Activated CD8-positive, alpha-beta T cell treated with anti-CD3 and anti-CD28 coated beads for 36 hours (primary cell): Measurements from ENCODE around the gene APOA1. TPM values are rescaled to one million over a fixed set of nuclear protein-coding genes. Genes with fewer than 3 reads are reported as not detected.

Source experiments
- ATAC-seq: fragments of 200-7000 bp; cut with Tn5 transposase; one replicate; pipeline ENCODE4 v1.10.0; 2021; ENCODE audit warnings: mild to moderate bottlenecking, moderate library complexity
- CTCF ChIA-PET: fragments of 350-600 bp; sonication (Branson Sonifier 250); formaldehyde crosslinking; loops from one replicate; lab custom pipeline; 2021; ENCODE audit warnings: antibody characterized with exemption; lab: Charles Lee
- POLR2A ChIA-PET: fragments of 350-600 bp; sonication (Branson Sonifier 250); formaldehyde crosslinking; loops from one replicate; lab custom pipeline; 2021; ENCODE audit warnings: antibody characterized with exemption; lab: Charles Lee
- DNase-seq: peaks from one replicate; pipeline ENCODE4 v3.0.0-alpha.2; 2020
- H3K27ac Mint-ChIP-seq: one replicate; pipeline ENCODE4 v1.8.0; 2021; ENCODE audit warnings: mild to moderate bottlenecking, mixed read lengths
- H3K27me3 Mint-ChIP-seq: one replicate; pipeline ENCODE4 v1.8.0; 2021; ENCODE audit warnings: mixed read lengths
- H3K36me3 Mint-ChIP-seq: one replicate; pipeline ENCODE4 v1.8.0; 2021; ENCODE audit warnings: low read depth, mixed read lengths
- H3K4me1 Mint-ChIP-seq: one replicate; pipeline ENCODE4 v1.8.0; 2021; ENCODE audit warnings: low read depth, mixed read lengths
- H3K4me3 Mint-ChIP-seq: one replicate; pipeline ENCODE4 v1.8.0; 2021; ENCODE audit warnings: mild to moderate bottlenecking, moderate library complexity, mixed read lengths
- H3K9me3 Mint-ChIP-seq: one replicate; pipeline ENCODE4 v1.8.0; 2021; ENCODE audit warnings: mixed read lengths
- CTCF ChIP-seq: fragments of 200-600 bp; IDR thresholded peaks from one replicate; pipeline ENCODE4 v1.8.0; 2022; ENCODE audit warnings: antibody characterized with exemption, mild to moderate bottlenecking
- intact Hi-C: fragments of 100-400 bp; cut with micrococcal nuclease; formaldehyde crosslinking; loops from one replicate; pipeline ENCODE4 v1.10.0; 2022
- total RNA-seq, 2 experiments: library from RNA; stranded (reverse); gene quantifications; one replicate each; pipeline ENCODE4 v1.2.3, GENCODE V29; 2021

The APOA1 gene
- total RNA-seq, 2 experiments from 2014 or later, result not detected

- no peak for ATAC-seq
- TF ChIP-seq CTCF, result no peak
- no peaks in the 10 kb centered on the region for H3K9me3 Mint-ChIP-seq
- CTCF ChIA-PET, result interaction anchor here (0.7 to 10.0 kb wide), 13 partner anchors 10 to 440 kb away, joined by 3 to 167 read pairs (median 6); partner anchors contain the start of gene APOA1
- peaks cover 49% of the 10 kb centered on the region for H3K4me1 Mint-ChIP-seq
- no peak for DNase-seq
- no peaks in the 10 kb centered on the region for H3K27me3 Mint-ChIP-seq
- H3K27ac Mint-ChIP-seq, result peak overlapping the region; percentile 64
- H3K4me3 Mint-ChIP-seq, result peak overlapping the region; percentile 83
- POLR2A ChIA-PET, result interaction anchor here (0.8 to 4.5 kb wide), 5 partner anchors 10 to 357 kb away, joined by 3 to 44 read pairs (median 7); partner anchors contain the start of genes BUD13 and PAFAH1B2
- H3K36me3 Mint-ChIP-seq, result peaks cover 47% of the 10 kb centered on the region
- intact Hi-C loops, result no loop called here
Measured at GRCh38 chr11:116787436-116787785, 50.0 kb downstream of the APOA1 start.

GRCh38 chr11:116786966-116787365 is 50.5 kb downstream of the APOA1 start:
- ATAC-seq, result no peak
- no peaks in the 10 kb centered on the region for H3K9me3 Mint-ChIP-seq
- no peaks in the 10 kb centered on the region for H3K27me3 Mint-ChIP-seq
- H3K36me3 Mint-ChIP-seq, result peaks cover 51% of the 10 kb centered on the region
- H3K27ac Mint-ChIP-seq, result peak overlapping the region; percentile 64
- H3K4me1 Mint-ChIP-seq, result peaks cover 53% of the 10 kb centered on the region
- peak overlapping the region; percentile 83 for H3K4me3 Mint-ChIP-seq
- TF ChIP-seq CTCF, result no peak
- intact Hi-C loops, result no loop called here
- ChIA-PET CTCF (interaction anchor here (1.0 to 10.0 kb wide), 11 partner anchors 10 to 440 kb away, joined by 3 to 167 read pairs (median 8); partner anchors contain the start of gene APOA1), POLR2A (interaction anchor here (1.3 to 4.5 kb wide), 6 partner anchors 10 to 357 kb away, joined by 3 to 44 read pairs (median 6); partner anchors contain the start of genes BUD13 and PAFAH1B2)
- no peak for DNase-seq

- no peaks in the 10 kb centered on the region for H3K9me3 Mint-ChIP-seq
- DNase-seq, result no peak
- peak overlapping the region; percentile 83 for H3K4me3 Mint-ChIP-seq
- H3K27ac Mint-ChIP-seq, result no peak overlapping the region
- H3K36me3 Mint-ChIP-seq, result peaks cover 53% of the 10 kb centered on the region
- intact Hi-C loops, result no loop called here
- H3K4me1 Mint-ChIP-seq, result peaks cover 55% of the 10 kb centered on the region
- ATAC-seq, result no peak
- CTCF ChIA-PET, result interaction anchor here (1.2 to 10.0 kb wide), 8 partner anchors 9 to 441 kb away, joined by 3 to 167 read pairs (median 7); partner anchors contain the start of gene APOA1
- H3K27me3 Mint-ChIP-seq, result no peaks in the 10 kb centered on the region
- no peak for TF ChIP-seq CTCF
- POLR2A ChIA-PET, result interaction anchor here (1.3 to 4.5 kb wide), 5 partner anchors 9 to 68 kb away, joined by 3 to 44 read pairs (median 7); partner anchors contain the start of gene BUD13
Measured at GRCh38 chr11:116786326-116786725, 51.1 kb downstream of the APOA1 start.

Other genes starting within 250 kb of the APOA1 start
- gene BUD13, start 64.6 kb downstream of the APOA1 start, total RNA-seq, result 10 to 100 TPM; 26.6 to 28.6 TPM
- 10 to 100 TPM; 89.9 TPM for gene ZPR1, start 49.6 kb downstream of the APOA1 start, total RNA-seq
- gene APOA5, start 45.7 kb downstream of the APOA1 start, total RNA-seq, result not detected
- not detected for gene APOA4, start 14.3 kb downstream of the APOA1 start, total RNA-seq
- gene APOC3, start 7.7 kb downstream of the APOA1 start, total RNA-seq, result not detected